Hepatocyte (in vitro differentiated cells): ENCODE measurements around the gene KYAT1. TPM values are rescaled to one million over a fixed set of nuclear protein-coding genes. Genes with fewer than 3 reads are reported as not detected.

Experiments
- DNase-seq: peaks from one replicate; pipeline ENCODE4 v3.0.0-alpha.2; 2016; ENCODE audit warnings: low spot score
- H2AFZ ChIP-seq: fragments of 200-600 bp; sonication (generic); 2 replicates; pipeline ENCODE4 v1.6.0; 2016; ENCODE audit warnings: antibody characterized with exemption, mild to moderate bottlenecking
- H3K27ac ChIP-seq: fragments of 200-600 bp; sonication (generic); 2 replicates; pipeline ENCODE4 v1.5.1; 2016; ENCODE audit warnings: mild to moderate bottlenecking
- H3K27me3 ChIP-seq: fragments of 200-600 bp; sonication (generic); 2 replicates; pipeline ENCODE4 v1.6.1; 2016
- H3K36me3 ChIP-seq: fragments of 200-600 bp; sonication (generic); replicated peaks from 2 replicates; pipeline ENCODE4 v1.5.1; 2016; ENCODE audit warnings: low read depth; ENCODE audit not compliant: insufficient read depth
- H3K4me1 ChIP-seq: fragments of 200-600 bp; sonication (generic); 2 replicates; pipeline ENCODE4 v1.5.1; 2016; ENCODE audit warnings: mild to moderate bottlenecking, moderate library complexity; ENCODE audit not compliant: insufficient read depth
- H3K4me2 ChIP-seq: fragments of 200-600 bp; sonication (generic); 2 replicates; pipeline ENCODE4 v1.6.0; 2016
- H3K4me3 ChIP-seq: fragments of 200-600 bp; sonication (generic); 2 replicates; pipeline ENCODE4 v1.5.1; 2016; ENCODE audit warnings: mild to moderate bottlenecking
- H3K79me2 ChIP-seq: fragments of 200-600 bp; sonication (generic); 2 replicates; pipeline ENCODE4 v1.6.0; 2017; ENCODE audit warnings: mild to moderate bottlenecking
- H3K9me2 ChIP-seq: fragments of 200-600 bp; sonication (generic); replicated peaks from 2 replicates; pipeline ENCODE4 v1.6.0; 2017; ENCODE audit warnings: mild to moderate bottlenecking; ENCODE audit not compliant: insufficient read depth
- H3K9me3 ChIP-seq: fragments of 200-600 bp; sonication (generic); 2 replicates; pipeline ENCODE4 v1.5.1; 2016; ENCODE audit warnings: low read depth, mild to moderate bottlenecking
- H4K20me1 ChIP-seq: fragments of 200-600 bp; sonication (generic); 2 replicates; pipeline ENCODE4 v1.6.0; 2016; ENCODE audit warnings: mild to moderate bottlenecking; ENCODE audit not compliant: insufficient read depth, poor library complexity, severe bottlenecking
- CTCF ChIP-seq: fragments of 200-600 bp; sonication (generic); IDR thresholded peaks from 2 replicates; pipeline ENCODE4 v1.5.1; 2016; ENCODE audit warnings: antibody characterized with exemption, mild to moderate bottlenecking; ENCODE audit not compliant: poor library complexity
- EZH2 ChIP-seq: fragments of 200-600 bp; sonication (generic); IDR thresholded peaks from 2 replicates; pipeline ENCODE4 v1.6.1; 2016; ENCODE audit warnings: antibody characterized with exemption, mild to moderate bottlenecking, borderline replicate concordance
- EZH2phosphoT487 ChIP-seq: fragments of 200-600 bp; sonication (generic); IDR thresholded peaks from one replicate; pipeline ENCODE4 v1.6.1; 2018; ENCODE audit warnings: antibody characterized with exemption, mild to moderate bottlenecking, low read depth, moderate library complexity; ENCODE audit not compliant: unreplicated experiment, severe bottlenecking
- WGBS: methylation state at CpG from one replicate; pipeline ENCODE4 v1.1.6; 2016; ENCODE audit warnings: low lambda C conversion rate; ENCODE audit errors: missing lambda C conversion rate; 5-methylcytosine and 5-hydroxymethylcytosine counted together
- polyA plus RNA-seq: library from polyadenylated mRNA; unstranded; fragments of >200 nt; fragmentation: Nextera tagmentation; extraction: Ambion mirVana; gene quantifications from 2 replicates; pipeline ENCODE4 v1.2.1, GENCODE V29; 2016
- total RNA-seq: library from RNA; depleted of rRNA; stranded (reverse); fragments of >200 nt; gene quantifications from 2 replicates; pipeline ENCODE4 v1.2.3, GENCODE V29; 2014

Gene KYAT1
- total and polyA plus RNA-seq, 2 experiments from 2014 or later, result 5.1 to 8.7 TPM

GRCh38 chr9:128911529-128912035, 29.8 kb upstream of the KYAT1 start:
- Histone ChIP-seq H4K20me1 (no peaks in the 10 kb centered on the region), H3K27ac (peak overlapping the region; percentile 86), H3K79me2 (peaks cover 48% of the 10 kb centered on the region), H3K9me2 (no peaks in the 10 kb centered on the region), H3K9me3 (no peaks in the 10 kb centered on the region), H3K4me1 (peaks cover 25% of the 10 kb centered on the region), H3K4me2 (peak overlapping the region; percentile 33), H2AFZ (no peak overlapping the region), H3K4me3 (no peak overlapping the region), H3K36me3 (no peaks in the 10 kb centered on the region), H3K27me3 (no peaks in the 10 kb centered on the region)
- 47% methylated on average over 7 of the region's 8 CpGs for WGBS
- no peak for TF ChIP-seq EZH2
- no peak for TF ChIP-seq CTCF
- no peak for DNase-seq

GRCh38 chr9:128910906-128911305, 29.2 kb upstream of the KYAT1 start:
- Histone ChIP-seq H3K27me3 (no peaks in the 10 kb centered on the region), H3K4me1 (peaks cover 25% of the 10 kb centered on the region), H3K36me3 (no peaks in the 10 kb centered on the region), H3K27ac (peak overlapping the region; percentile 86), H3K4me3 (no peak overlapping the region), H4K20me1 (no peaks in the 10 kb centered on the region), H3K79me2 (peaks cover 48% of the 10 kb centered on the region), H3K9me2 (no peaks in the 10 kb centered on the region), H2AFZ (no peak overlapping the region), H3K4me2 (peak overlapping the region; percentile 33), H3K9me3 (no peaks in the 10 kb centered on the region)
- no peak for DNase-seq
- 92% methylated on average over 6 of the region's 6 CpGs for WGBS
- TF ChIP-seq EZH2phosphoT487, result no peak
- no peak for TF ChIP-seq EZH2
- no peak for TF ChIP-seq CTCF

- Histone ChIP-seq H4K20me1 (no peaks in the 10 kb centered on the region), H3K9me2 (no peaks in the 10 kb centered on the region), H3K27ac (no peak overlapping the region), H3K4me3 (no peak overlapping the region), H3K9me3 (no peaks in the 10 kb centered on the region), H3K79me2 (peaks cover 45% of the 10 kb centered on the region), H3K27me3 (no peaks in the 10 kb centered on the region), H3K36me3 (no peaks in the 10 kb centered on the region), H2AFZ (no peak overlapping the region), H3K4me2 (no peak overlapping the region), H3K4me1 (peaks cover 25% of the 10 kb centered on the region)
- DNase-seq, result no peak
- TF ChIP-seq CTCF (no peak), EZH2phosphoT487 (no peak)
- WGBS, result 91% methylated on average over 4 of the region's 4 CpGs
Observed at GRCh38 chr9:128909859-128910258, 28.1 kb upstream of the KYAT1 start.

- WGBS, result over 99% methylated on average over 18 of the region's 24 CpGs
- no peak overlapping the region for H3K27ac ChIP-seq
- no peaks in the 10 kb centered on the region for H3K9me3 ChIP-seq
- no peak overlapping the region for H3K4me3 ChIP-seq
- no peak for DNase-seq
- no peak overlapping the region for H2AFZ ChIP-seq
- no peak overlapping the region for H3K4me2 ChIP-seq
- H3K36me3 ChIP-seq, result no peaks in the 10 kb centered on the region
- TF ChIP-seq CTCF (no peak), EZH2phosphoT487 (no peak), EZH2 (no peak)
- peaks cover 23% of the 10 kb centered on the region for H3K4me1 ChIP-seq
- H3K27me3 ChIP-seq, result no peaks in the 10 kb centered on the region
- peaks cover 39% of the 10 kb centered on the region for H3K79me2 ChIP-seq
- H4K20me1 ChIP-seq, result no peaks in the 10 kb centered on the region
- H3K9me2 ChIP-seq, result no peaks in the 10 kb centered on the region
Observed at GRCh38 chr9:128908372-128908771, 26.6 kb upstream of the KYAT1 start.
